ENCODE results near the gene ACSS3. TPM values are rescaled to one million over a fixed set of nuclear protein-coding genes. Genes with fewer than 3 reads are reported as not detected.

ACSS3 gene
- total RNA-seq, 1 donor from 2014 or later: 47.4 TPM

DNA sequence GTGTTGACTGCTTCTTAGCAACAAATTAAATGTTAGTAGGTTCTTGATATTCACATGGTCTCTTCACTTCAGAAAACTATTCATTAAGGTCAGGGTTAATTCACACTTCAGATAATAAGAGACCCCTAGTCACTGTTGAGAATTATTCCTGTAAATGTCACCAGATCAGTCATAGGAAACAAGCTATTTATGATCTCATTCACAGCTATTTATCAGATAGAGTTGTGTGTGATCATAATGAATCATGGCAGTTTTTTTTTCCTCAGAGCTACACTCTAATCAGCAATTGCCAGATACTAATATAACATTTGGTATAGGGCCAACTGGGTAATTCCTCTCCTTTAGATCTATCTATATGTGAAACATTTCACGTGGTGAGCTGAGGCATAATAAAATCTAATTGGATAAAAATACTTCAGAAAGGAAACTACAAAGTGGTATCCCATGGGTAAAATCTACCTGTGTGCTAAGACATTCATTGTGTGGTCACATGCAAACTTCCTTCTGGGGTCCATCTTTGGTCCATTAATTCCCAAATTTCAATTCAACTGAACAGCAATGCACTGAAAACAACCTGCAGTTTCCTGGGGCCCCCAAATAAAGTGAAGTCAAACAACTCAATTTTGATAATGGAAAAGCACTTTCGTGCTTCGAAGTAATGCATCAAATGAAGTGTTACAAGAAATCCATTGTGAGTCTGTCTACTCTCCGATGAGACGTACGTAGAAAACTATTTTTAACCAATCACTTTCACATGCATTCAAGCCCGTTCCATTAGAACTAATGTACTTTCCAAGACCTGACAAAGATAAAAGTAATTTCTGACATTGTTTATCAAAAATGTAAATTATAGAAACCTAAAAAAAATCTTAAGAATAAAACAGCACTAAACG is 197.0 kb downstream of the ACSS3 start:
- no peak for ATAC-seq
- no peak for DNase-seq (ENCODE audit: low spot score)

- DNase-seq (ENCODE audit: low spot score): no peak
- ATAC-seq: no peak
These were observed 206.3 kb downstream of the ACSS3 start for GRCh38 chr12:81284137-81284536.

- no peak for ATAC-seq
These were observed 210.8 kb downstream of the ACSS3 start for GRCh38 chr12:81288651-81289050.

DNA sequence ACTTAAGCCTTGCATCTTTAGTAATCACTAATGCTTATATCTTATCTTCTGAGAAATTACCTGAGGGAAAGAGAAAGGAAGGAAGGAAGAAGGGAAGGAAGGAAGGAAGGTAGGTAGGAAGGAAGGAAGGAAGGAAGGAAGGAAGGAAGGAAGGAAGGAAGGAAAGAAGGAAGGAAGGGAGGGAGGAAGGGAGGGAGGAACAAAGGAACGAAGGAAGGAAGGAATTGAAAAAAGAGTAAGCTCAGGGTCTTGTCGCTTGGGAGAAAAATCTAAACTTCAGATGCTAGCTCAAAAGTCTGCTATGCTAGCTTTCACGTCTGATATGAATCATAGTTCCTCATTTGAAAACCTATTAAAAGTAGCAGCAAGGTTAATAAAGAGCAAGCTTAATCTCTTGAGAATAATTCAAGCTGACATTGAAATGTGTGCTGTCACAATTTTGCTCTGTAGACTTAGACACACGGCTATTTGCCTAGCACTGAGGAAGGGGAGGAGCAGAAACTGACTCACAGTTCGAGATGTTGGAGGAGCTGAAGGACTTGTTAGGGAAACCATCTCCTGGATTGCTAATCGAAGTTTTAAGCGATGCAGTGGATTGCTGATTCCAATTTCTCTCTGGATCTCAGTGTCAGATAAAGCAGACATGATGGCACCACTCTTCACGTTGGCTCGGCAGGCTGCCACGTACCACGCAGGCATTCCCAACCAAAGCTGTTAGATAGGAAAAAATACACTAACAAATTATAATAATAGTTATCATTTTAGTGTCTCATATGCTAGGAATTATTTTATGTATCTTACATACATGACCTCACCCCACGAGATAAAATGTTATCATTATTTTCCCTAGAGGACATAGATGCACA is 216.7 kb downstream of the ACSS3 start:
- no peak for DNase-seq (ENCODE audit: low spot score)

More at GRCh38 chr12:81288651-81289050, 210.8 kb downstream of the ACSS3 start:
- DNase-seq (ENCODE audit: low spot score): no peak

GRCh38 chr12:81295251-81295650 is 217.4 kb downstream of the ACSS3 start:
- DNase-seq (ENCODE audit: low spot score): no peak

More for the DNA sequence above, 216.7 kb downstream of the ACSS3 start:
- ATAC-seq: no peak

DNA sequence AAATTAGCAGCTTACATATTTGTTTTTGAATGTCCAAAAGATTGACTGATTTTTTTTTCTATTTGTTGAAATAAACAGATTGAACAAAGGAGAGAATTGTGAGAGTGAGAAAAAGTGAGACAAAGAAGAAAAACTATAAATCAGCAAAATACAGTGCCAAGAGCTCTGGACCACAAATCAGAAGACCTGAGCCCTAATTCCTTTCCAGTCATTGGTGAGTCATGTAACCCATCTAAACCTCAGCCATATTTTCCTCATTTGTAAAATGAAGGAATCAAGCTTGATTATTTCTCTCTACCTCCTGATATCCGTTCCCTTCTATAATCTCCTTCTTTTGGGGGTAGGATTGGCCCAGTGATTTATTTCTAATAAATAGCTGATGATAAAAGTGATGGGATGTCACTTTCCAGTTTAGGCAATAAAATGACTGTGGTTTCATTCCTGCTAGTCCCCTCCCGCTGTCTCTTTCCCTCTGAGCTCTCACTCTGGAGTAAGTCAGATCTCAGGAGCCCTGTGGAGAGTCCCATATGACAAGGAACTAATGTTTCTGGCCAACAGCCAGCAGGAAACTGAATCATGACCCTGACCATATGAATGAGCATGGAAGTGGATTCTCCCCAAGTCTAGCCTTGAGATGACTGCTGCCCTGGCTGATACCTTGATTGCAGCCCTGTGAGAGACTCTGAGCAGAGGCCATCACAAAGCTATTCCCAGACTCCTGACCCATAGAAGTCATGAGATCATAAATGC is 218.9 kb downstream of the ACSS3 start:
- no peak for DNase-seq (ENCODE audit: low spot score)
- ATAC-seq: no peak

More at GRCh38 chr12:81295251-81295650, 217.4 kb downstream of the ACSS3 start:
- ATAC-seq: no peak

DNA sequence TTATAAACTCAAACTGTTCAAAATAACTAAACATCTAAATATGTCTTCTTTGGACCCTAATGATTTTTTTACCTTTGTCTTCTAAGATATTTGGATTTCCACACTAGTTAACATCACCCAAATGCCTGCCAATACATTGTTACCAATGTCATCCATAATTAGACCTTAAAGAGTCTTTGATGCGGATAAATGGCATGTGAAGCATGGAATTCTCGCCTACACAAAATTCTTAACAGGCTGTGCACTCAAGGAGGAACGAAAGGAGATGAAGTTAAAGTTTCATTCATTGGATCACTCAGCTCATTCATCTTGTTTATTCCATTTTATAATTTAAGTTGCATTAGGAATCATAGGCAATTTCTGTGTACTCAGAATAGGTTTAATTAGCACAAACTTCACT is 219.7 kb downstream of the ACSS3 start:
- ATAC-seq (no peak), DNase-seq (ENCODE audit: low spot score) (no peak)

DNA sequence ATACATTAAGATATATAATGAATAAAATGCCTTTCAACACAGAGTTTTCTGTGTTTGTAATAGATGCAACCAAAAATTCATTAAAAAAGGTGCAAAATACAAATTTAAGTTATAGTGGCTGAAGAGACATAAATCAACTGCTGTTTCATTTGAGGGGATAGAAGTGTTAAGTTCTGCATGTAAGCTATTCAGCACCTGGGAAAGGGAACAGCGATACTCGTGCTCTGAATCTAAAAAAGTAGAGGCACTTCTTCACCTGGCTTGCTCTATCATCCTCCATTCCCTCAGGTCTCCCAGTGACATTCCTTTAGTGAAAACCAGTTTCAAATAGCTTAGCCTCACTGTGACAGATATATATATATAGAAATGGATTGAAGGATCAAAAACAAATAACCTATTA is 222.6 kb downstream of the ACSS3 start:
- DNase-seq (ENCODE audit: low spot score) (no peak), ATAC-seq (no peak)

GRCh38 chr12:81303935-81304334 is 226.1 kb downstream of the ACSS3 start:
- DNase-seq (ENCODE audit: low spot score): no peak
- no peak for ATAC-seq

Other genes with a start within 250 kb of the ACSS3 start
- 9.5 TPM for gene LIN7A, start 140.1 kb upstream of the ACSS3 start, total RNA-seq

Data from left lobe of liver (tissue), 2 donors.